GM12878 (cell line): Measurements from ENCODE around the gene PHLPP1. TPM values are rescaled to one million over a fixed set of nuclear protein-coding genes. Genes with fewer than 3 reads are reported as not detected.

Source experiments
- ATAC-seq: fragments of 200-7000 bp; cut with Tn5 transposase; 3 replicates; pipeline ENCODE4 v1.9.1; 2020; ENCODE audit warnings: mild to moderate bottlenecking, moderate library complexity
- BruUV-seq: library from RNA; stranded (reverse); fragments of 400-500 nt; replicated peaks from 2 replicates; lab custom pipeline; 2021; lab: Mats Ljungman, UMichigan
- CTCF ChIA-PET: fragments of 300-600 bp; sonication (Branson Sonifier 250); formaldehyde crosslinking; extraction: SDS; loops from one replicate; lab custom pipeline; 2021; ENCODE audit warnings: inconsistent platforms; lab: Yijun Ruan, JAX
- POLR2A ChIA-PET: fragments of 350-600 bp; formaldehyde crosslinking; extraction: SDS; loops from one replicate; lab custom pipeline; 2021; ENCODE audit warnings: inconsistent platforms; lab: Charles Lee
- RAD21 ChIA-PET: fragments of 300-600 bp; sonication (Branson Sonifier 250); formaldehyde crosslinking; loops from one replicate; lab custom pipeline; 2023; ENCODE audit warnings: antibody characterized with exemption; ENCODE audit not compliant: unreplicated experiment; lab: Charles Lee
- SMC1A ChIA-PET: fragments of 300-600 bp; sonication (Branson Sonifier 250); formaldehyde crosslinking; loops from one replicate; lab custom pipeline; 2023; ENCODE audit not compliant: unreplicated experiment, uncharacterized antibody; lab: Charles Lee
- DNase-seq: peaks from one replicate; pipeline ENCODE4 v3.0.0-alpha.2; 2011; ENCODE audit warnings: low read depth, low spot score
- FAIRE-seq: peaks from 3 replicates; lab custom pipeline; 2011; peaks lifted over from hg19 to GRCh38; lab: Jason Lieb, UNC
- H2AFZ ChIP-seq: 2 replicates; pipeline ENCODE4 v1.6.0; 2011; ENCODE audit warnings: low read depth, low read length, control low read depth; ENCODE audit not compliant: control insufficient read depth
- H3K27ac ChIP-seq: 2 replicates; pipeline ENCODE4 v1.5.1; 2011; ENCODE audit warnings: control low read depth; ENCODE audit not compliant: control insufficient read depth, insufficient read depth
- H3K27me3 ChIP-seq, 2 experiments: replicated peaks in 1 of 2; 2 replicates each; pipeline versions ENCODE4 v1.6.0 to v1.6.1; 2011; ENCODE audit warnings: low read length in 1 of 2; ENCODE audit not compliant: control insufficient read depth in 2 of 2, insufficient read depth in 2 of 2
- H3K36me3 ChIP-seq, 2 experiments: 2 replicates each; pipeline ENCODE4 v1.5.1; 2011; ENCODE audit warnings: low read length in 1 of 2; ENCODE audit not compliant: control insufficient read depth in 2 of 2, insufficient read depth in 2 of 2
- H3K4me1 ChIP-seq: 2 replicates; pipeline ENCODE4 v1.6.1; 2011; ENCODE audit warnings: mild to moderate bottlenecking, low read length, moderate library complexity, mixed read lengths; ENCODE audit not compliant: control insufficient read depth, insufficient read depth
- H3K4me2 ChIP-seq: 2 replicates; pipeline ENCODE4 v1.6.0; 2011; ENCODE audit warnings: control low read depth; ENCODE audit not compliant: control insufficient read depth, insufficient read depth
- H3K4me3 ChIP-seq: fragments of 200-600 bp; sonication (generic); 2 replicates; pipeline ENCODE4 v1.5.1; 2016
- H3K79me2 ChIP-seq: 2 replicates; pipeline ENCODE4 v1.6.0; 2011; ENCODE audit warnings: low read length; ENCODE audit not compliant: control insufficient read depth, insufficient read depth
- H3K9ac ChIP-seq: 2 replicates; pipeline ENCODE4 v1.8.0; 2011; ENCODE audit warnings: low read length, control low read depth, mixed read lengths; ENCODE audit not compliant: control insufficient read depth, insufficient read depth
- H3K9me3 ChIP-seq: replicated peaks from 3 replicates; pipeline ENCODE4 v1.5.1; 2011; ENCODE audit warnings: mild to moderate bottlenecking, low read length; ENCODE audit not compliant: control insufficient read depth, insufficient read depth
- H4K20me1 ChIP-seq: 2 replicates; pipeline ENCODE4 v1.6.0; 2011; ENCODE audit not compliant: control insufficient read depth, insufficient read depth
- CEBPB ChIP-seq, 2 experiments: fragments of 150-350 bp in 1 of 2; IDR thresholded peaks; 2 replicates each; pipeline ENCODE4 v1.6.1; 2012 to 2014; ENCODE audit warnings: low read depth in 2 of 2, low read length in 2 of 2, borderline replicate concordance in 1 of 2, inconsistent platforms in 1 of 2
- RAD21 ChIP-seq: IDR thresholded peaks from 2 replicates; pipeline ENCODE4 v1.6.1; 2011; ENCODE audit warnings: mild to moderate bottlenecking, low read depth, low read length, moderate library complexity; ENCODE audit not compliant: insufficient read depth
- RELB ChIP-seq: fragments of 450-650 bp; IDR thresholded peaks from 2 replicates; pipeline ENCODE4 v1.6.1; 2017; ENCODE audit warnings: low read depth, mild to moderate bottlenecking, moderate library complexity
- SRF ChIP-seq, 2 experiments: IDR thresholded peaks; 2 replicates each; pipeline ENCODE4 v1.6.1; 2011; ENCODE audit warnings: low read depth in 2 of 2, low read length in 2 of 2, mild to moderate bottlenecking in 1 of 2, moderate library complexity in 1 of 2
- WGBS: methylation state at CpG from one replicate; pipeline ENCODE4 v1.1.6; 2016; ENCODE audit warnings: low lambda C conversion rate; ENCODE audit not compliant: insufficient replicate concordance, insufficient coverage; ENCODE audit errors: missing lambda C conversion rate; 5-methylcytosine and 5-hydroxymethylcytosine counted together
- in situ Hi-C: fragments of 300-500 bp; cut with MboI; formaldehyde crosslinking; loops from 9 replicates; pipeline ENCODE4 v1.14.3; 2018; ENCODE audit warnings: mixed read lengths
- intact Hi-C: fragments of 100-400 bp; cut with micrococcal nuclease; formaldehyde crosslinking; loops from one replicate; pipeline ENCODE4 v1.14.2; 2022; ENCODE audit not compliant: unreplicated experiment
- polyA plus RNA-seq, 11 experiments: library from polyadenylated mRNA; depleted of rRNA in 4 of 11; unstranded in 6 of 11; stranded (reverse) in 5 of 11; fragments of >200 nt; fragmentation: Nextera tagmentation in 4 of 11; fragmentation: Illumina TruSeq in 1 of 11; extraction: Ambion mirVana in 4 of 11; extraction: Trizol in 1 of 11; gene quantifications; 1 replicate in 1 of 11; 2 replicates in 10 of 11; pipeline versions ENCODE4 v1.2.1 to v1.2.3, GENCODE V29; 2011 to 2016; ENCODE audit warnings: inconsistent platforms in 2 of 11, missing spikeins in 2 of 11, low read depth in 1 of 11
- total RNA-seq, 4 experiments: library from RNA; depleted of rRNA in 3 of 4; stranded (reverse); fragments of >200 nt in 3 of 4; fragmentation: Illumina TruSeq in 1 of 4; extraction: Trizol in 1 of 4; gene quantifications; 2 replicates each; pipeline versions ENCODE4 v1.2.1 to v1.2.3, GENCODE V29; 2013 to 2021

Gene PHLPP1
- total and polyA plus RNA-seq, 10 of the 15 experiments (the other 5 are each of a cell fraction or from before 2014, with no cell fraction given), result 0.42 to 7.0 (median 1.9) TPM

- in situ Hi-C loops, result no loop called here
- Histone ChIP-seq H2AFZ (no peak overlapping the region), H3K4me2 (no peak overlapping the region), H4K20me1 (no peaks in the 10 kb centered on the region; the same call in 1 of the 2 replicates), H3K9ac (no peak overlapping the region), H3K27me3 (no peaks in the 10 kb centered on the region), H3K4me3 (no peak overlapping the region), H3K27ac (no peak overlapping the region), H3K9me3 (no peaks in the 10 kb centered on the region)
- ChIA-PET CTCF (interaction anchor here (0.6 to 6.4 kb wide), 3 partner anchors 234 to 390 kb away, joined by 3 to 66 read pairs (median 5); no protein-coding TSS in a partner anchor), RAD21 (interaction anchor here (0.7 kb wide), 1 partner anchor 138 kb away, joined by 3 read pairs; no protein-coding TSS in a partner anchor), POLR2A (no interaction called here), SMC1A (interaction anchor here (0.7 kb wide), 1 partner anchor 559 kb away, joined by 3 read pairs; no protein-coding TSS in a partner anchor)
- no peak for FAIRE-seq
- no peak for ATAC-seq
- BruUV-seq, result no TSS peak
- 98% methylated on average over 4 of the region's 4 CpGs for WGBS
- TF ChIP-seq RELB (no peak), RAD21 (0 out of 2 replicates have a peak, but pooled peaks have one; percentile 27)
- TF ChIP-seq, all 136 proteins: peak for 1
- no peak for DNase-seq
- Histone ChIP-seq H3K79me2 (no peaks in the 10 kb centered on the region), H3K4me1 (no peaks in the 10 kb centered on the region), H3K36me3 (peaks cover 0 to 7% of the 10 kb centered on the region in 2 experiments; a peak in 2 of 4 replicates)
- intact Hi-C loops, result no loop called here
These were observed 262.2 kb downstream of the PHLPP1 start for GRCh38 chr18:62977512-62977911.

DNA sequence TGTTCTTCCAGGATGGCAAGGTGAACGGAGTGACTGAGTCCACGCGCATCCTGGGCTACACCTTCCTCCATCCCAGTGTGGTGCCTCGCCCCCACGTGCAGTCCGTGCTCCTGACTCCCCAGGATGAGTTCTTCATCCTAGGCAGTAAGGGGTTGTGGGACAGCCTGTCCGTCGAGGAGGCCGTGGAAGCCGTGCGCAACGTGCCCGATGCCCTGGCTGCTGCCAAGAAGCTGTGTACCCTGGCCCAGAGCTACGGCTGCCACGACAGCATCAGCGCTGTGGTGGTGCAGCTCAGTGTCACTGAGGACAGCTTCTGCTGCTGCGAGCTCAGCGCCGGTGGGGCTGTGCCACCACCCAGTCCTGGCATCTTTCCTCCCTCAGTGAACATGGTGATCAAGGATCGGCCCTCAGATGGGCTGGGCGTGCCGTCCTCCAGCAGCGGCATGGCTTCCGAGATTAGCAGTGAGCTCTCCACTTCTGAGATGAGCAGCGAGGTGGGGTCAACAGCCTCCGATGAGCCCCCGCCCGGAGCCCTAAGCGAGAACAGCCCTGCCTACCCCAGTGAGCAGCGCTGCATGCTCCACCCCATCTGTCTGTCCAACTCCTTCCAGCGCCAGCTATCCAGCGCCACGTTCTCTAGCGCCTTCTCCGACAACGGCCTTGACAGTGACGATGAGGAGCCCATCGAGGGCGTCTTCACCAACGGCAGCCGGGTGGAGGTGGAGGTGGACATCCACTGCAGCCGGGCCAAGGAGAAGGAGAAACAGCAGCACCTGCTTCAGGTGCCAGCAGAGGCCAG is 263.1 kb downstream of the PHLPP1 start:
- no peak for ATAC-seq
- in situ Hi-C loops, result no loop called here
- ChIA-PET RAD21 (no interaction called here), SMC1A (interaction anchor here (0.7 kb wide), 1 partner anchor 560 kb away, joined by 3 read pairs; no protein-coding TSS in a partner anchor), POLR2A (no interaction called here), CTCF (interaction anchor here (1.9 to 6.4 kb wide), 2 partner anchors 340 to 391 kb away, joined by 5 to 66 read pairs; no protein-coding TSS in a partner anchor)
- Histone ChIP-seq H3K36me3 (peaks cover 0 to 7% of the 10 kb centered on the region in 2 experiments; a peak in 2 of 4 replicates), H3K27ac (no peak overlapping the region), H2AFZ (no peak overlapping the region), H3K9ac (no peak overlapping the region), H3K4me2 (no peak overlapping the region), H3K4me1 (no peaks in the 10 kb centered on the region), H4K20me1 (no peaks in the 10 kb centered on the region; the same call in 1 of the 2 replicates), H3K4me3 (no peak overlapping the region), H3K79me2 (no peaks in the 10 kb centered on the region), H3K9me3 (no peaks in the 10 kb centered on the region), H3K27me3 (no peaks in the 10 kb centered on the region)
- TF ChIP-seq CEBPB (IDR thresholded peaks at IDR 0.05; ENCODE audit: borderline replicate concordance in 1 of 2, low read depth in 2 of 2, low read length in 2 of 2) (no peak), SRF (IDR thresholded peaks at IDR 0.05; ENCODE audit: low read depth in 2 of 2, low read length in 2 of 2) (0 out of 4 replicates have a peak, but pooled peaks of 1 of the 2 experiments have one; percentile 14)
- no peak for DNase-seq
- no peak for FAIRE-seq
- no TSS peak for BruUV-seq
- WGBS, result 82% methylated on average over 40 of the region's 42 CpGs
- intact Hi-C loops, result no loop called here
